Measurements from ENCODE around the gene RSAD1.

Gene RSAD1

GRCh38 chr17:50524838-50525237, 46.2 kb downstream of the RSAD1 start:
- no peaks in the 10 kb centered on the region for H3K9me3 ChIP-seq (replicated peaks; ENCODE audit: insufficient read depth, low read length)

GRCh38 chr17:50527155-50527762, 48.6 kb downstream of the RSAD1 start:
- Histone ChIP-seq H3F3A (ENCODE audit: insufficient read depth, low read length) (no peaks in the 10 kb centered on the region), H2AFZ (ENCODE audit: low read length) (no peak overlapping the region), H3K4me3 (ENCODE audit: low read length) (no peak overlapping the region), H3K4me2 (ENCODE audit: low read depth, low read length) (no peak overlapping the region), H3K36me3 (replicated peaks; ENCODE audit: insufficient read depth, low read length) (no peaks in the 10 kb centered on the region), H3K4me1 (ENCODE audit: low read length) (no peaks in the 10 kb centered on the region), H3K9me3 (replicated peaks; ENCODE audit: insufficient read depth, low read length) (no peaks in the 10 kb centered on the region), H3K9me2 (replicated peaks; ENCODE audit: insufficient read depth, low read length) (no peaks in the 10 kb centered on the region), H3K79me2 (ENCODE audit: low read length) (no peaks in the 10 kb centered on the region), H3K9ac (ENCODE audit: low read length) (no peak overlapping the region), H3K27me3 (replicated peaks; ENCODE audit: insufficient read depth, low read length) (peaks cover 13% of the 10 kb centered on the region), H4K20me1 (ENCODE audit: insufficient read depth, low read length) (no peaks in the 10 kb centered on the region), H3K27ac (ENCODE audit: low read length) (no peak overlapping the region)
- TF ChIP-seq, protein P1, sequence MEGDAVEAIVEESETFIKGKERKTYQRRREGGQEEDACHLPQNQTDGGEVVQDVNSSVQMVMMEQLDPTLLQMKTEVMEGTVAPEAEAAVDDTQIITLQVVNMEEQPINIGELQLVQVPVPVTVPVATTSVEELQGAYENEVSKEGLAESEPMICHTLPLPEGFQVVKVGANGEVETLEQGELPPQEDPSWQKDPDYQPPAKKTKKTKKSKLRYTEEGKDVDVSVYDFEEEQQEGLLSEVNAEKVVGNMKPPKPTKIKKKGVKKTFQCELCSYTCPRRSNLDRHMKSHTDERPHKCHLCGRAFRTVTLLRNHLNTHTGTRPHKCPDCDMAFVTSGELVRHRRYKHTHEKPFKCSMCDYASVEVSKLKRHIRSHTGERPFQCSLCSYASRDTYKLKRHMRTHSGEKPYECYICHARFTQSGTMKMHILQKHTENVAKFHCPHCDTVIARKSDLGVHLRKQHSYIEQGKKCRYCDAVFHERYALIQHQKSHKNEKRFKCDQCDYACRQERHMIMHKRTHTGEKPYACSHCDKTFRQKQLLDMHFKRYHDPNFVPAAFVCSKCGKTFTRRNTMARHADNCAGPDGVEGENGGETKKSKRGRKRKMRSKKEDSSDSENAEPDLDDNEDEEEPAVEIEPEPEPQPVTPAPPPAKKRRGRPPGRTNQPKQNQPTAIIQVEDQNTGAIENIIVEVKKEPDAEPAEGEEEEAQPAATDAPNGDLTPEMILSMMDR (IDR thresholded peaks at IDR 0.05; ENCODE audit: low read length) = no peak
- TF ChIP-seq EZH2phosphoT487 (IDR thresholded peaks at IDR 0.05; ENCODE audit: low read length) (no peak), EZH2 (optimal IDR thresholded peaks at IDR 0.05; ENCODE audit: low read depth, low read length) (no peak)
- DNase-seq = no peak

More at GRCh38 chr17:50524838-50525237, 46.2 kb downstream of the RSAD1 start:
- H3K9ac ChIP-seq (ENCODE audit: low read length) = no peak overlapping the region
- H3K27me3 ChIP-seq (replicated peaks; ENCODE audit: insufficient read depth, low read length) = no peaks in the 10 kb centered on the region; the same call in none of the 2 replicates
- no peak overlapping the region for H3K4me2 ChIP-seq (ENCODE audit: low read depth, low read length)
- no peaks in the 10 kb centered on the region for H3K36me3 ChIP-seq (replicated peaks; ENCODE audit: insufficient read depth, low read length)
- no peaks in the 10 kb centered on the region for H4K20me1 ChIP-seq (ENCODE audit: insufficient read depth, low read length)
- H3K4me1 ChIP-seq (ENCODE audit: low read length) = no peaks in the 10 kb centered on the region
- H3K4me3 ChIP-seq (ENCODE audit: low read length) = no peak overlapping the region
- no peaks in the 10 kb centered on the region for H3K79me2 ChIP-seq (ENCODE audit: low read length)
- H2AFZ ChIP-seq (ENCODE audit: low read length) = no peak overlapping the region
- TF ChIP-seq, protein P1 (IDR thresholded peaks at IDR 0.05; ENCODE audit: low read length) = no peak
- TF ChIP-seq EZH2phosphoT487 (IDR thresholded peaks at IDR 0.05; ENCODE audit: low read length) = no peak
- TF ChIP-seq EZH2 (optimal IDR thresholded peaks at IDR 0.05; ENCODE audit: low read depth, low read length) = no peak
- no peak for DNase-seq
- H3K9me2 ChIP-seq (replicated peaks; ENCODE audit: insufficient read depth, low read length) = no peaks in the 10 kb centered on the region
- no peaks in the 10 kb centered on the region for H3F3A ChIP-seq (ENCODE audit: insufficient read depth, low read length)
- H3K27ac ChIP-seq (ENCODE audit: low read length) = no peak overlapping the region

- Histone ChIP-seq H3K79me2 (ENCODE audit: low read length) (no peaks in the 10 kb centered on the region), H3K4me2 (ENCODE audit: low read depth, low read length) (no peak overlapping the region), H3K9ac (ENCODE audit: low read length) (no peak overlapping the region), H3K4me3 (ENCODE audit: low read length) (no peak overlapping the region), H3K27me3 (replicated peaks; ENCODE audit: insufficient read depth, low read length) (peaks cover 20% of the 10 kb centered on the region), H3K9me2 (replicated peaks; ENCODE audit: insufficient read depth, low read length) (no peaks in the 10 kb centered on the region), H3K36me3 (replicated peaks; ENCODE audit: insufficient read depth, low read length) (no peaks in the 10 kb centered on the region), H2AFZ (ENCODE audit: low read length) (no peak overlapping the region), H4K20me1 (ENCODE audit: insufficient read depth, low read length) (no peaks in the 10 kb centered on the region), H3K9me3 (replicated peaks; ENCODE audit: insufficient read depth, low read length) (no peaks in the 10 kb centered on the region), H3F3A (ENCODE audit: insufficient read depth, low read length) (no peaks in the 10 kb centered on the region), H3K27ac (ENCODE audit: low read length) (no peak overlapping the region), H3K4me1 (ENCODE audit: low read length) (no peaks in the 10 kb centered on the region)
- no peak for TF ChIP-seq EZH2 (optimal IDR thresholded peaks at IDR 0.05; ENCODE audit: low read depth, low read length)
- no peak for TF ChIP-seq EZH2phosphoT487 (IDR thresholded peaks at IDR 0.05; ENCODE audit: low read length)
- TF ChIP-seq, protein P1 (IDR thresholded peaks at IDR 0.05; ENCODE audit: low read length) = no peak
- DNase-seq = no peak
These were observed 49.4 kb downstream of the RSAD1 start for GRCh38 chr17:50527949-50528474.
